GM23248 (cell line): ENCODE data around the gene CYP39A1. TPM values are rescaled to one million over a fixed set of nuclear protein-coding genes. Genes with fewer than 3 reads are reported as not detected.

Source experiments
- DNase-seq: peaks from one replicate; pipeline ENCODE4 v3.0.0-alpha.2; 2015
- H2AFZ ChIP-seq: fragments of 200-600 bp; sonication (generic); 2 replicates; pipeline ENCODE4 v1.6.1; 2016; ENCODE audit warnings: antibody characterized with exemption
- H3F3A ChIP-seq: fragments of 200-600 bp; sonication (generic); 2 replicates; pipeline ENCODE4 v1.6.1; 2016; ENCODE audit warnings: mild to moderate bottlenecking, antibody characterized with exemption, mixed run types; ENCODE audit not compliant: insufficient read depth
- H3K27ac ChIP-seq: fragments of 200-600 bp; sonication (generic); 2 replicates; pipeline ENCODE4 v1.5.1; 2016; ENCODE audit warnings: mild to moderate bottlenecking
- H3K27me3 ChIP-seq: fragments of 200-600 bp; sonication (generic); replicated peaks from 2 replicates; pipeline ENCODE4 v1.6.1; 2016; ENCODE audit warnings: mild to moderate bottlenecking; ENCODE audit not compliant: insufficient read depth
- H3K36me3 ChIP-seq: fragments of 200-600 bp; sonication (generic); 2 replicates; pipeline ENCODE4 v1.6.1; 2016; ENCODE audit warnings: low read depth, mild to moderate bottlenecking
- H3K4me1 ChIP-seq: fragments of 200-600 bp; sonication (generic); 2 replicates; pipeline ENCODE4 v1.6.1; 2016; ENCODE audit warnings: mild to moderate bottlenecking; ENCODE audit not compliant: insufficient read depth
- H3K4me2 ChIP-seq: fragments of 200-600 bp; sonication (generic); one replicate; pipeline ENCODE4 v1.6.1; 2016; ENCODE audit warnings: mild to moderate bottlenecking; ENCODE audit not compliant: unreplicated experiment
- H3K4me3 ChIP-seq: fragments of 200-600 bp; sonication (generic); 2 replicates; pipeline ENCODE4 v1.5.1; 2016; ENCODE audit warnings: mild to moderate bottlenecking
- H3K79me2 ChIP-seq: fragments of 200-600 bp; sonication (generic); 2 replicates; pipeline ENCODE4 v1.6.1; 2016; ENCODE audit warnings: mild to moderate bottlenecking; ENCODE audit not compliant: insufficient read depth
- H3K9ac ChIP-seq: fragments of 200-600 bp; sonication (generic); 2 replicates; pipeline ENCODE4 v1.6.1; 2016; ENCODE audit warnings: mild to moderate bottlenecking
- H3K9me2 ChIP-seq: fragments of 200-600 bp; sonication (generic); 2 replicates; pipeline ENCODE4 v1.6.1; 2016; ENCODE audit warnings: mixed run types, mild to moderate bottlenecking, moderate library complexity; ENCODE audit not compliant: insufficient read depth
- H3K9me3 ChIP-seq: fragments of 200-600 bp; sonication (generic); one replicate; pipeline ENCODE4 v1.6.1; 2017; ENCODE audit warnings: low read depth
- H4K20me1 ChIP-seq: fragments of 200-600 bp; sonication (generic); 2 replicates; pipeline ENCODE4 v1.6.0; 2016; ENCODE audit not compliant: insufficient read depth
- EZH2 ChIP-seq: fragments of 200-600 bp; sonication (generic); IDR thresholded peaks from 2 replicates; pipeline ENCODE4 v1.6.1; 2018; ENCODE audit warnings: antibody characterized with exemption, mild to moderate bottlenecking; ENCODE audit not compliant: insufficient read depth, poor library complexity, severe bottlenecking
- EZH2phosphoT487 ChIP-seq: fragments of 200-600 bp; sonication (generic); IDR thresholded peaks from 2 replicates; pipeline ENCODE4 v1.6.1; 2018; ENCODE audit warnings: antibody characterized with exemption, moderate library complexity, mild to moderate bottlenecking, low read depth; ENCODE audit not compliant: insufficient read depth
- WGBS, 2 experiments: methylation state at CpG; one replicate each; pipeline ENCODE4 v1.1.6; 2015 to 2017; ENCODE audit warnings: low lambda C conversion rate in 2 of 2, low coverage in 1 of 2; ENCODE audit errors: missing lambda C conversion rate in 2 of 2; 5-methylcytosine and 5-hydroxymethylcytosine counted together
- in situ Hi-C: fragments of 300-500 bp; cut with MboI; formaldehyde crosslinking; loops from 2 replicates; pipeline ENCODE4 v1.15.0; 2020
- polyA plus RNA-seq: library from polyadenylated mRNA; unstranded; fragments of >200 nt; fragmentation: Nextera tagmentation; extraction: Ambion mirVana; gene quantifications from 2 replicates; pipeline ENCODE4 v1.2.1, GENCODE V29; 2016
- total RNA-seq: library from RNA; depleted of rRNA; stranded (reverse); fragments of >200 nt; shearing (Covaris generic); gene quantifications from 2 replicates; pipeline ENCODE4 v1.2.3, GENCODE V29; 2014

The CYP39A1 gene
- total and polyA plus RNA-seq, 2 experiments from 2014 or later = 0.46 TPM; not detected in 1

DNA sequence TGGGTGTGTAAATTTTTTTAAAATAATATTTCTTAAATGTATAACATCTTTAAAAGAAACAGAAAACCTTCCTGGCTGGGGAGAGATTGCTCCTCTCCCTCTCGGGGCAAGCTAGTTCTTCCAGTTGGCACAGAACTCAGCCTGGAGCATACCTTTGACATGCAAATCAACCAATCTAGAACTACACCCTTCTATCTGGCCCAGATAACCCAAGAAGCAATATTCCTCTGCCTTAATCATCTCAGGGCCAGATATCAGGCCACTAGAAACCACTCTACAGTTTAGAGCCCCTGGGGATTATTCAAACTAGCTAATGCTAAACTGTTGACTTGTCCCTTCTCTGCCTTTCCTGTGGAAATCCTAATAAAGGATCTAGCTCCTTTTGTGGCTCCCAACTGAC, 33.9 kb downstream of the CYP39A1 start:
- Histone ChIP-seq H3K4me2 (no peak overlapping the region), H3K9me2 (no peaks in the 10 kb centered on the region), H3K36me3 (no peaks in the 10 kb centered on the region), H3K4me1 (no peaks in the 10 kb centered on the region), H3K79me2 (no peaks in the 10 kb centered on the region), H3K27ac (no peak overlapping the region), H2AFZ (no peak overlapping the region), H3F3A (no peaks in the 10 kb centered on the region), H3K9me3 (no peaks in the 10 kb centered on the region), H3K27me3 (no peaks in the 10 kb centered on the region), H4K20me1 (no peaks in the 10 kb centered on the region), H3K9ac (no peak overlapping the region), H3K4me3 (no peak overlapping the region)
- 58 to 77% methylated on average over 1 of the region's 1 CpG for WGBS, 2 experiments
- TF ChIP-seq EZH2phosphoT487 (no peak), EZH2 (no peak)
- no peak for DNase-seq
- in situ Hi-C loops = loop anchor here (10.0 to 25.0 kb wide), 3 partner anchors 194 to 531 kb away; no protein-coding TSS in a partner anchor

DNA sequence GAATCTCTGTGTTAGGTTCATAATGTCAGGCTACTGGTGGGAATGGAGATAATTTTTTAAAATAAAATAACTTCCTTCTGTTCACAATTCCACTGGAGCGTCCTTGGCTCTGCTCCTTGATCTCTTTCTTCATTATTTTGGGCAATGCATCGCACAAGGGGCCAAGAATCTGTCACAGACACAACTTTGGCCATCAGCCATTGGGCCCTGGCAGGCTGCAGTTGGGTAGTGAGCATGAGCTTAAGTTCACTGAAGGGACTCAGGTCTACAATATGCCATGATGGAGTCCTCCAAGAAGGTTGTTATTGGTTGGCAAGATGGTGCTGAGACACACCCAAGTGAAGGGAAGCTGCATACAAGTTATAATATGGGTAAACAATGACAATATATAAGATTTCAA, 40.0 kb downstream of the CYP39A1 start:
- no peaks in the 10 kb centered on the region for H3K36me3 ChIP-seq
- H3K9me2 ChIP-seq = no peaks in the 10 kb centered on the region
- TF ChIP-seq EZH2phosphoT487 (no peak), EZH2 (no peak)
- H3K4me3 ChIP-seq = no peak overlapping the region
- H3K79me2 ChIP-seq = no peaks in the 10 kb centered on the region
- no peak overlapping the region for H3K4me2 ChIP-seq
- H3K9me3 ChIP-seq = no peaks in the 10 kb centered on the region
- DNase-seq = no peak
- in situ Hi-C loops = loop anchor here (10.0 to 25.0 kb wide), 3 partner anchors 188 to 525 kb away; no protein-coding TSS in a partner anchor
- no peaks in the 10 kb centered on the region for H4K20me1 ChIP-seq
- no peak overlapping the region for H2AFZ ChIP-seq
- no peaks in the 10 kb centered on the region for H3K27me3 ChIP-seq
- WGBS, 2 experiments = 8 to 12% methylated on average over 2 of the region's 2 CpGs
- no peak overlapping the region for H3K9ac ChIP-seq
- no peaks in the 10 kb centered on the region for H3K4me1 ChIP-seq
- H3F3A ChIP-seq = no peaks in the 10 kb centered on the region
- H3K27ac ChIP-seq = no peak overlapping the region

- H3K9ac ChIP-seq = no peak overlapping the region
- H3K79me2 ChIP-seq = no peaks in the 10 kb centered on the region
- no peaks in the 10 kb centered on the region for H3K4me1 ChIP-seq
- no peaks in the 10 kb centered on the region for H3F3A ChIP-seq
- 58 to 71% methylated on average over 3 of the region's 3 CpGs for WGBS, 2 experiments
- H3K4me2 ChIP-seq = no peak overlapping the region
- no peaks in the 10 kb centered on the region for H4K20me1 ChIP-seq
- H3K9me3 ChIP-seq = no peaks in the 10 kb centered on the region
- H3K27me3 ChIP-seq = no peaks in the 10 kb centered on the region
- no peak overlapping the region for H3K4me3 ChIP-seq
- H3K27ac ChIP-seq = no peak overlapping the region
- no peaks in the 10 kb centered on the region for H3K36me3 ChIP-seq
- DNase-seq = no peak
- TF ChIP-seq EZH2phosphoT487 (no peak), EZH2 (no peak)
- no peaks in the 10 kb centered on the region for H3K9me2 ChIP-seq
- no peak overlapping the region for H2AFZ ChIP-seq
- in situ Hi-C loops = loop anchor here (10.0 to 25.0 kb wide), 3 partner anchors 186 to 524 kb away; no protein-coding TSS in a partner anchor
Observed at GRCh38 chr6:46610862-46611553, 41.6 kb downstream of the CYP39A1 start.

DNA sequence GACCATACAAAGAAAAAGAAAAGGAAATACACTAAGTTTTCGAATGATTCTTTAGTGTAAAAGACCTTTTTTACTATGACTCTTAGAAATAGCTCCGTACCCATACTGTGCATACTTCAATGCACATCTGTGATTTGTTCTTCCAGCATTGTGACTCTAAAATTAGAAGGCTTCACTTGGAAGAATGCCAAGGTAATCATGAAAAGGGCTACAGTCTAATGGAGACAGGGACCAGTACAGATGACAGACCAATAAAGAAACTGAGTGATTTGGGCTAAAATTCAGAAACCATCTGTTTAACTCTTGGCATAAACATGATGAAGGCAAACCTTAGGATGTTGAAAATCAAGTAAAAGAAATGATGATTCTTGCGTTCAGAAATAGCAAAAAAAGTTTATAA, 46.3 kb downstream of the CYP39A1 start:
- H3K9ac ChIP-seq = no peak overlapping the region
- WGBS, 2 experiments = 38 to 40% methylated on average over 3 of the region's 3 CpGs
- H3K4me2 ChIP-seq = no peak overlapping the region
- no peak overlapping the region for H3K27ac ChIP-seq
- TF ChIP-seq EZH2 (no peak), EZH2phosphoT487 (no peak)
- DNase-seq = no peak
- no peak overlapping the region for H2AFZ ChIP-seq
- no peaks in the 10 kb centered on the region for H3K36me3 ChIP-seq
- H3F3A ChIP-seq = no peaks in the 10 kb centered on the region
- no peaks in the 10 kb centered on the region; the same call in 1 of the 2 replicates for H3K9me2 ChIP-seq
- no peaks in the 10 kb centered on the region for H3K27me3 ChIP-seq
- H4K20me1 ChIP-seq = no peaks in the 10 kb centered on the region
- in situ Hi-C loops = loop anchor here (25.0 kb wide), 2 partner anchors 394 to 519 kb away; no protein-coding TSS in a partner anchor
- no peaks in the 10 kb centered on the region for H3K4me1 ChIP-seq
- H3K9me3 ChIP-seq = no peaks in the 10 kb centered on the region
- H3K4me3 ChIP-seq = no peak overlapping the region
- no peaks in the 10 kb centered on the region for H3K79me2 ChIP-seq
